Hematopoietic multipotent progenitor cell treated with erythropoietin and hydrocortisone succinate and interleukin-3 and kit ligand, for 8 days (in vitro differentiated cells): ENCODE results near the gene ACTRT2.

Experiments
- DNase-seq: peaks from one replicate; pipeline ENCODE4 v3.0.0-alpha.2; 2015

The ACTRT2 gene

DNA sequence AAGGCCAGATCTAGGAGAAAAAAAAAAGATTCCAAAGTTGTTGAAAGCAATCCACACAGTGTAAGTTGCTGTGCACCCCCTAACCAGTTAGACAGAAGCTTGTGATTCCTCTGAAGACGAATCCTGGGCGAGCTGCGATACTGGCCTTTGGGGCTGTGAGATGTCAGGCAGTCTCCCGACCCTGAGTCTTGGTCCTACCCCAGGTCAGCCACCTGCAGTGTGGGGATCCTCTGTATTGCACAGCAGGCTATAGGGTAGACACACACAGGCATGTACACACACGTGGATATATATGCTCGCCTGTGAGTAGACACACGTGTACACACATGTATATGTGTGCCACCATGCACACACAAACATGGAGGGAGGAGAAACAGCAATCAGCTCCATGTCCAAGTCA is 12.9 kb downstream of the ACTRT2 start:
- no peak for DNase-seq

DNA sequence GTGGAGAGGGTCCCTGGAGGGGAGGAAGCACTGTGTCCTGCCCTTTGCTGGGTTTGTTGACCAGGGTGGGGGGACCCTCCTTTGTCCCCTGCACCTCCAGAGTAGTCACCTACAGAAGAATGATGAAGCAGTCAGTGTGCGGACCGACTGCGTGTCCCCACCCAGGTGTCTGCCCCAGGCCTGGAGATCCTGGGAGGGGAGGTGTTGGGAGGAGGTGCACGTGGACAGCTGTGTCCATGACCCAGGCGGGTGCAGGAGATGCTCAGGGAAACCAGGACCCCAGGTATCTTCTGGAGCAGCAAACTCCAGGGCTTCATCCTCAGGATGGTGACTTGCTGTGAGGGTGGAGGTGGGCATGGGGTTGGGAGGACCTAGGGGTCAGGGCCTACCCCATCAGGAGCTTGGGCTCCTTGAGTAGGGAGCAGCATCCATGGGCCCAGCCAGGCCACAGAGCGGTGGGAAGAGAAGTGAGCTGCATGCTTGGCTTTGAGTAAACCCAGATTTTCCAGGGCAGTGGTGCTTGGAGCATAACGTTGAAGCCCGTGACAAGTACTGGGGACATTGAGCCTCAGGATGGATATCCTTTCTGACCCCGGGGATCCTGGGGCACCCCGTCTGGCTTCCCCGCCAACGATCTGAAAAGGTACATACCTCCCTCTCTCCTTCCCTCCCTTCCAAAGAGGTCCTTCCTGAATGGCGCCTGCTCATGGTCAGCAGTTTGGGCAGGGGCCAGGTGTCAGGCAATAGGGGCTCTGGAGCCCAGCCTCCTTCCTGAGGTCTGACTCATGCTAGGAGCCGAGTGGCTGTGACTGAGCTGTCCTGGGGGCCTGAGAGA is 13.7 kb downstream of the ACTRT2 start:
- DNase-seq: no peak

DNA sequence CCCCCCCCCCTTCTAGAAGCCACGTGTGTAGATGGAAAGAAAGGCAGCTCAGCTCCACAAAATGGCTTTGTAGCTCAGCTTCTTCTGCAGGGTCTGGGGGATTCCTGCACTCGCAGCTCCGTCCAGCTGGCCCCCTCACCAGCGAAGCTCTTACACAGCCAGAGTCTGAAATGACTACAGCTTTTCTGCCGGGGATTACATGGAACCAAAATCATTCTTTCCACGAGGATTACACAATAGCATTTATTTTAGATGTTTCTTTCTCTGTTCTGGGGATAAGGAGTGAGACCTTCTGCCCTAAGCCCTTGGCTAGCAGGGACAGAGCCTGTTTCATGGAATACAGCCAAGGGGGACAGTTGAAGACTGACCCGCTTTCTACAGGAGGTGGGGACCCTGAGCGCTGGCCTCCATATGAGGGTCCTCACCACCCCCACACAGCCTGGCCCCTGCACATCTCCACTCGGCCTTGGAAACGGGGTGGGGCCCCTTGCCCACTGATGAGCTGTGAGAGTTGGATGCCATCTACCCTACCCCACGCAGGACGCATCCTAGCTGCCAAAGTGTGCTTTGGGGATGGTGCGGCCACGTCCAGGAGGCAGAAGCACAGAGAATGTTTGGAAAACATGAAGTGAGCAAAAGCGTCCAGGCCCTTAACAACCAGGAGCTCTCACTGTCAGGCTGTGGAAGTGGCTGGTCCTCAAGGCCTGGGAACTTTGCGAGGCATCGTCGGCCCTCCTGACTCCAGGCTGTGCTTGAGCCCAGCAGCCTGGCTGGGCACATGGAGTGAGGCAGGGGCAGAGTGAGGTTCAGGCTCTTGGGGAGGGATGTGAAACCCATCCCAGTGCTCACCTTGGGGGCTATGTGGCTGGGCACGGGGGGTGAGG is 14.5 kb downstream of the ACTRT2 start:
- DNase-seq: no peak

DNA sequence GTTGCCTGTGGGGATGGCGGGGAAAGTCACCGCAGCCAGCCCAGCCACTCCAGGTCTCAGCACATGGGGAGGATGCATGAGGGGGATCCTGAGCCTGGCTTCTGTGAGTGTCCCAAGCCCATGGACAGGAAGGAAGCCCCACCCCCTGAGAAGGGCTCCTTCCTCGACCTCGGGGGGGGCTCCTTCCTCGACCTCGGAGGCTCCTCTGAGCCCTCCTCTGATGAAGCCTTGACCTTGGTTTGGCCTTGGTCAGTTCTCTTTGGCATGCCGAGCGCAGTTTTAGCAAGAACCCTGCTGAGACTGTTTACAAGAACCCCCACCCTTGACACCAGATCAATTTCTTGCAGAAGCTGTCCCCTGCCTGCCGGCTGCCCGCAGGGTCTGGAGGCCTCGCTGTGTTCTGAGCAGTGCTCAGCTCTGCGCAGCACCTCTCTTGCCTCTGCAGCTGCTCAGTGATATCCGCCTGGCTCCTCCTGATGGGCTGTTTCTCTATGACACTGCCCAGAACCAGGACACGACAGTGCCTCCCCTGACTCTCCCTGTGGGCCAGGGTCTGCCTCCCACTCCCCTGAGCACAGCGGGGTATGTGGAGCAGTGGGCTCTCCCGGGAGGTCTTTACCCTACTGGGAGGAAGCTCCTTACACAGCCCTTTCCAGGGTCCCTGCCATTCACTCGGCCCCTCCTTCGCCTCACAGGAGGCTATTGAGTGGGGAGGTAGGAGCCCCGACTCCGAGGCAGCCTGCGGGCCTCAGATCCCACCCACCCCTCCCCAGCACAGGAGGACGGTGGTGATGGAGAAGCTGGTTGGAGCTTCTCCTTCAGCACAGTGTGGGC is 15.4 kb downstream of the ACTRT2 start:
- no peak for DNase-seq

DNA sequence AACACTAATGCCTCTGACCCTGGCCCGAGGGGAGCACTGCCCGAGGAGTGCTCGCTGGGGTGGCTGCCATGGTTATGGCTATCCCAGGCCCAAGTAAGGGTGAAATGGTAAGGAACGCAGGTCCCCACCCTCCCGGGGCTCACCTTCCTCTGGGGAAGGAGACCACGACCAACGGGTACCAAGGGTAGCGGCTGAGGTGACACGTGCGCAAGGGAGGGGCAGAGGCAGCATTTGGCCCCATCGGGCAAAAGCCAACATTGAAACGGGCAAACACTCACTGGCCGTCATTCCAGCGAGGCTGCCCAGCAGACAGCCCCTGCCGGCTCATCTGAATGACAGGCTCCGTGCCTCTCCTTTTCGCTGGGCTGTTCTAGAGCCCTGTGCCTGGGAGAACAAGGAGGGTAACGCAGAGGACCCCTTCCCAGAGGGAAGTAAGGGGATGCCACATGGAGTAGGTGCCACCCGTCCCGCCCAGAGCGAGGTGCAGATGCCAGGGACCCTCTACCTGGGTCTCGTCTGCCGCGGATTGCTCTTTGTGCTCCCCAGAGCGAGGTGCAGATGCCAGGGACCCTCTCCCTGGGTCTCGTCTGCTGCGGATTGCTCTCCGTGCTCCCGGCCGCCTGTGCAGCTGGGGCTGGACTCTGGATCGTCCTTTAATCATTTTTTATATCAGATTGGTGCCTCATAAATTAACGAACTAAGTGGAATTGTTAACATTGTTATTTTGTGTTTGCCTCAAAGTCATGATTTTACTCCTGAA is 16.2 kb downstream of the ACTRT2 start:
- DNase-seq: no peak

DNA sequence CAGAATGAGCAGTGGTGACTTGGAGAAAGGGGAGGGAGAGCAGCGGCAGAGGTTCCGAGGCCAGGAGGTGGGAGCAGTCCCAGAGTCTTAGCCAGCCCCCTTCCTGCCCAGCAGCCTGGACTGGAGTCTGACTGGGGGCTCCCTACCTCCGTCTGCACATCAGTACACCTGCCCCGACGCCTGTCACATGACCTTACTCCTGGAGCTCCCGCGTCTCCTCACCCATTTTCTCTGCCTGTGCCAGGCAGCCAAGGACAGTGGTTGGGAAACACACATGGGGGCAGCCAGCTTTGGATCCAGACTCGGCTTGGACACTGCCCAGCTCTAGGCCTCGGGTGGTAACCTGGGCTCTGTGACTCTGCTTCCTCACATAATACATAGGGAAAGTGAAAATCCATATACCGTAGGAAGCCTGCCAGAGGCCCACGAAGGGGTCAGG is 16.9 kb downstream of the ACTRT2 start:
- no peak for DNase-seq

DNA sequence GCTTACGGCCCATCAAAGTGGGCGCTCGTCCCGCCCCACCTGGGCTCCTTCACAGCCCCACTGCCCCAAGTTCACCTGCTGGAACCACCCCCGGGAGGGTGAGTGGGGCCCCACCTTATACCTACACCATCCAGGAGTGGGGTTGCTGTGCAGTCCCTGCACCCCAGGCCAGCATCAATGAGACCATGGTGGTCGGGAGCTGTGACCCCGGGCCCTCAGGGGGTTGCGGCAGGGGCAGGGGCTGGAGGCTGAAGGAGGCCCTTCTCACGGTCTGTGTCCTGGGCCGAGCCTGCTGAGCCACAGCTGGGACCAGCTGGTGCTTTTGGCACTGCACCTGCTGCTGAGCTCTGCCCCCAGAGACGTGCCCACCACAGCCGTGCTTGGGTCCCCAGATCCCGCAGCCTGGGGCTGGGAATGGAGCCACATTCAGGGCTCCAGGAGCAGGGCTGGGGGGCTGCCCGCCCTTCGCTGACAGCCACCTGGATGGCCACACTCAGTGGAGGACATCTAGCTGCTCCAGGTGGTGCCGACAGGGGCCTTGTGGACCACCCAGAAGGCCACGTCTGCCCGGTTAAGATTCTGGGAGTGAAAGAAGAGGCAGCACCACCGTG is 17.4 kb downstream of the ACTRT2 start:
- no peak for DNase-seq

DNA sequence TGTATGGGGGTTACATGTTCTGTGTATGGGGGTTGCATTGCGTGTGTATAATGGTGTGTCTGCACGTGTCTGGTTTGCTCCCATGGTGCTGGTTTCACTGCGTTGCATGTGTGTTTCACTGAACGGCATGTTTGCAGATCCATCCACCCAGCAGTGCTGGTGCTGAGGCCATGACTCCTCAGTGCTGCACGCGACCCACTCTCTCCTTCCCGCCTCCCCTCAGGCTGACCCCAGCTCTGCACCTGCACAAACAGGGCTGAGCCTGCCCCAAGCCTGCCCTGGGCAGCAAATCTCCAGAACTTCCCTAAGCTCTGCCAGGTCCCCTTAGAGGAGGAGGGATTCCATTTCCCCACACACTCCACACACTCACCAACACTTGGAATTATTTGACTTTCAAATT is 18.7 kb downstream of the ACTRT2 start:
- DNase-seq: no peak

DNA sequence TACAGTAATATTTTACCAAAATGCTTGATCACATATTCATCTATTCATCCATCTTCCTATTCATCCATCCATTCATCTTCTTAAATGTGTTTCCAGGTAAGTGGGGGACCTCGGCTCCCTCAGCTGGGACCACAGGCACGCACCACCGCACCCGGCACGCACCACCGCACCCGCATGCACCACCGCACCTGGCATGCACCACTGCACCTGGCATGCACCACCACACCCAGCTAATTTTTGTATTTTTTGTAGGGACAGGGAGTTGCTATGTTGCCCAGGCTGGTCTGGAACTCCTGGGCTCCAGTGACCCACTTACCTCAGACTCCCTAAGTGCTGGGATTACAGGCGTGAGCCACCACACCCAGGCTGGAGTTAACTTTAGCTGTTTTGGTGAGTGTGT is 21.2 kb downstream of the ACTRT2 start:
- no peak for DNase-seq

DNA sequence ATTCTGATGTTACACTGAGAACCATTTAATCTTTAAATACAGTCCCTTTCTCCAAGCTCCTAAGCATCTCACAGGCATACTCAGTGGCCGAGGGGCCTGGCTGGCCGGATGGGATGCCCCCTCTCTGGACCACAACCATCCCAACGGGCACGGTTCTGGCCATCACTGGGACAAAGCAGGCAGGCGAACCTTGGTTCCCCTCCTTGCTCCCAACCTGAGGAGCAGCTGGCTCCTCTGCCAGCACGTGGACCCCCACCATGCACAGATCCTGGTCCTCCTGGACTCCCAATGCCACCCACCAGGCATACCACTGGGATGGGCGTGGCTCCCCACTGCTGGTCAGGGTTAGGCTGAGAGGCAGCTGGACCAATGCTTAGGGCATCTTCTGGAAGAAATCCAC is 27.9 kb downstream of the ACTRT2 start:
- DNase-seq: no peak

DNA sequence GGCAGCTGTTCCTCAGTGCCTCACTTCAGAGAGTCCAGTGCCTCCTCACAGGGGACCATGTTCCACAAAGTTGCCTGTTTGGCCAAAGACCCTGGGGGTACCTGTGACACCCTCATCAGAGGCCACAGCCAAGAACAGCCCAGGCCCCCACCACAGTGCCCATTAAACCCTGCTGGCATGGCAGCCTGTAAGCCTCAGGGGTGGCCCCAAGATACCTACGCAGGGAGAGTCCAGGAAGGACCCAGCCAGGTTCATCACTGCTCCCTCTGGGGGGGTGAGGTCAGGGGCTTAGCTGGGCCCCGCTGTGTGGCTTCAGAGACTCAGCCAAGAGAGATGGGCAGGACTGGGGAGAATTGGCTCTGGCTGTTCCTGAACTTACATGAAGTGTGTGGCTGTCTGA is 28.6 kb downstream of the ACTRT2 start:
- DNase-seq: no peak

DNA sequence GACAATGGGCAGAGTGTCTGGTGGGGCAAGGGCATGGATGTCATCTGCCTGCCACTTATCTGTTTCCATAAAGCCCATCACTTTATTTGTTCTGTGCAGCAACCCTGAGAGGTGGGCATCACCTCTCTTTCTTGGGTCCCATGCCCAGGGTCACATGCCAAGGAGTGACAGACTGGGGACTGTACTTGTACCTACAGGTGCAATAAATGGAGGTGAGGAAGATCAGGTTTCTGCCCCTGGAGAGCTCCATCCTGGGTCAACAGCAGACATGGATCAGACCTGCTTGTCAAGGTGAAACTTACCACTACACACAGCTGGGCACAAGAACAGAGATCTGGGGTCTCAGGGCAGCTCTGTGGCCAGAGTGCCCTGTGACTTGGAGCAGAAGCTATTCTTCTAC is 29.3 kb downstream of the ACTRT2 start:
- no peak for DNase-seq

DNA sequence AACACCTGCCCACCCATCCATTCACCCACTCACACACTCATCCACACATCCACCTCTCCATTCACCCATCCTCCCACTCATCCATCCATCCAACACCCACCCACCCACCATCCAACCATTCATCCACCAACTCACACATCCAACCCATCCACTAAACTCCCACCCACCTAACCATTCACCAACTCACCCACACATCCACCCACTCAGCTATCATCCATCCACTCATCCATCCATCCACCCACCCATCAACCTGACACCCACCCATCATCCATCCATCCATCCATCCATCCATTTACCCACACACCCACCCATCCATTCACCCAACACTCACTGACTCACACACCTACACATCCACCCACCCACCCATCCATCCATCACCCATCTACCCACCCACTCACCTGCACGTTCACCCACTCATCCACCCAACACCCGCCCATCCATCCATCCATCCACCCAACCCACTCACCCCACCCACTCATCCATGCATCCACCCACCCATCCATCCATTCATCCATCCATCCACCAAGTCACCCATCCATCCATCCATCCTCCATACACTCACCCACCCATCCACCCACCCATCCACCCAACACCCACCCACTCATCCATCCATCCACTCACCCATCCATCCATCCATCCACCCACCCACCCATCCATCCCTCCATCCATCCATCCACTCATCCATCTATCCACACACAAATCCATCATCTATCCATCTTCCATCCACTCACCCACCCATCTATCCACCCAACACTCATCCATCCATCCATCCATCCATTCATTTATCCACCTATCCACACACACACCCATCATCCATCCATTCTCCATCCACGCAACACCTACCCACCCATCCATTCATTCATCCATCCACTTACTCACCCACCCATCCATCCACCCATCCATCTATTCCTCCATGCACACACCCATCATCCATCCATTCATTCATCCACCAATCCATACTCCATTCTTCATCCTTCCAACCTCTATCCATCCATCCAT is 30.3 kb downstream of the ACTRT2 start:
- no peak for DNase-seq

DNA sequence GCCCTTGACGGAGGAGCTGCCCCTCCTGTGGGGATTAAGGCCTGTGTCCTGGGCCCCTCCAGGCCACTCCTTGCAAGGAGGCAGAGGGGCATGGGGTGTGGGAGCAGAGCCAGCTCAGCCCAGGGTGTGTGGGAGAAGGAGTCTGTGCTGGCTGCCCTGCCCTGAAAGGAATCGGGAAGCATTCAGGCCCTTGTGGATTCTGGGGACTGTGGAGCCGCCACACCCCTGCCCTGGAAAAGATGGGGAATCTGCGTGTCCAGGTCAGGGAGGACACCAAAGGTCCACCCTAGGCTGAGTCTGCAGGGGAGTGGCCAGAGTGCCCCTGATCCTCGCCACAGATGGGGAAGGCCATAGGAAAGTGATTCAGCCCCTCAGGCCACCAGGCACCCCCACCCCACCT is 31.2 kb downstream of the ACTRT2 start:
- no peak for DNase-seq

DNA sequence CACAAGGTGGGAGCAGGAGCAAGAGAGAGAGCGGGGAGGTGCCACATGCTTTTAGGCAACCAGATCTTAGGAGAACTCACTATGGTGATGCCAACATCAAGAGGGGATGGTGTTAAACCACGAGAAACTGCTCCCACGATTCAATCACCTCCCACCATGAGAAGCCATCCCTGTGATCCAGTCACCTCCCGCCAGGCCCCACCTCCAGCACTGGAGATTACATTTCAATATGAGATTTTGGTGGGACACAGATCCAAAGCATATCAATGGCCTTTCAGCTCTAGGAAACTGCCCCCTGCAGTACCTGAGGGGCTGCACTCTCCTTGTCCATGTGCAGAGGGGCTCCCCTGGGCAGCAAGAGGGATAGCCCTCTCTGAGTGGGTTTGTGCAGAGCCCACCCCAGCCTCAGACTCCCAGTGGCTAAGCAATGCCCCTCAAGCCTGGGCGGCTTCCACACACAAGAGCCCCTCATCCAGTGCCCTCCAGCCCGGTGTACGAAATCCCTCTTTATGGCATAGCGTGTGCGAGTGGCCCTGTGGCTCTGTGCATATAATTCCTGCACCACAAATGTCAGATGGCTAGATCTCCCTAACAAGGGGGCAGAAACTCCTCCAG is 32.2 kb downstream of the ACTRT2 start:
- DNase-seq: no peak

DNA sequence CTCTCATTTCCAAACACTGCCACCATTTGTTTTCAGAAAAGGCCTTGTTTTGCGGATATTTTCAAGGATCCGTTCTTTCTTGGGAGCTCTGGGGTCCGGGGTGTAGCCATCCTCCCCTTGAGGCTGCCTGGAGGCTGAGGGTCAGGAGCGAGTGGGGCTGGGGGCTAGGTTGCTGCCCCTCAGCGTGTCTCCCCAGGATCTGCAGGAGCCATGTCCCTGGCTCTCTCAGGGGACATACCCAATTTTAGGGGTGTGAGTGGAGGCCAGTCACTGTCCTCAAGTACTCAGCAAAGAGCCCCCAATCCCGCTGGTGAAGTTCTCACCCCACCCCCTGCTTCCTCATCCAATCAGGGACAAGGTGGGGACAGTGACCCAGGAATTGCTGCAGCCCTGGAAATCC is 32.7 kb downstream of the ACTRT2 start:
- DNase-seq: no peak

DNA sequence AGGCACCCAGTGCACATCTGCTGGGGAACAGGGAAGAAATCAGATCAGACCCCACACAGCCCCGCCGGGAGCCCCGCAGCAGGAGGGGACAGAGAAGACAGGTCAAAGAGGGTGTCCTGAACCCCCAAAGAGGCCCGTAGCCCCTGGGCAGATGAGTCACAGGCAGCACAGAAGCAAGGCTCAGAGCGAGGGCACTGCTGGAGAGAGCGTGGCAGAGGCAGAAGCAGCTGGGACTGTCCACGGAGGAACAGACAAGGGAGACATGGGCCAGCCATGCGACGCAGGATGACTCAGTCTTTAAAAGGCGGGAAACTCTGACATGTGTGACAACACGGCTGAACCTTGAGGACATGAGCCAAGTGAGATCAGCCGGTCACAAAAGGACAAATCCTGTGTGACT is 33.2 kb downstream of the ACTRT2 start:
- DNase-seq: no peak

DNA sequence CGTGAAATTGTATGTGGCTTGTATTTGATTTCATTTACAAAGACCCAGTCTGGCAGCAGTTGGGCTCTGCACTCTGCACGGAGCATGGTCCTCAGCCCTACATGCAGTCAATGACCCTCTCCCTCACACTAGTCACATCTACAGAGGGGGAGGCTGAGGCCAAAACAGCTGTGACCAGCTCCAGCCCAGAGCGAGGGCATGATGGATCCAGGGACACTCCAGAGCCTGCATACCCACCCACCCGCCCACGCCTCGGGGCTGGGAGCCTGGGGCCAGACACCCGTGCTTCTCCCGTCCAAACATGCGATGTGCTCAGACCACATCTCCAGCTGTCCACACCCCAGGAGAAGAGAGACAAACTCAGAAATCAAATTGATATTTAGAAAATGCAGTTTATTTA is 33.8 kb downstream of the ACTRT2 start:
- DNase-seq: no peak

DNA sequence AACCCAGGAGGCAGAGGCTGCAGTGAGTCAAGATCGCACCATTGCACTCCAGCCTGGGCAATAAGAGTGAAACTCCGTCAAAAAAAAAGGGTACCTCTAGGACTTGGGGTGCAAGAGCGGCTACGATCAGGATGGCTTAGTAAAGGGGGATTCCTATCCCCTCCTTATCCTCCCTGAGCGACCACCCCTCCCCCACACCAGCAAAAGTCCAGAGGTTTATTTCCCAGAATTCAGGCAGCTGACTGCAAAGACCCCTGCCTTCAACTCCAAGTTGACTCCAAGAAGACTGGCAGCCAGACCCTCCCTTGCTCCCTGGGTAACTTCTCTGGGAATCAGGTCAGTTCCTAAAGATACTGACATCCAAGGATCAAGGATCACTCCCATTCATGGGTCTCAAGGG is 35.4 kb downstream of the ACTRT2 start:
- DNase-seq: no peak
